Upper lobe of left lung (tissue), 4 donors: Measurements from ENCODE around the gene DRC3.

Experiments
- CTCF ChIP-seq, 6 experiments: fragments of 450-650 bp in 4 of 6; fragments of 200-600 bp in 2 of 6; sonication (generic) in 2 of 6; IDR thresholded peaks; one replicate each; pipeline ENCODE4 v1.5.1; 2016 to 2019; ENCODE audit warnings: antibody characterized with exemption in 6 of 6
- POLR2AphosphoS5 ChIP-seq, 2 donors: sonication (generic); formaldehyde crosslinking; IDR thresholded peaks; one replicate each; pipeline ENCODE4 v1.5.1; 2017; ENCODE audit warnings: antibody characterized with exemption in 2 of 2

- TF ChIP-seq CTCF (IDR thresholded peaks at IDR 0.05) (no peak), POLR2AphosphoS5 (IDR thresholded peaks at IDR 0.05) (no peak)
These were observed 18.6 kb upstream of the DRC3 start for GRCh38 chr17:17954079-17954478.
